ENCODE measurements around the gene SCNN1G. TPM values are rescaled to one million over a fixed set of nuclear protein-coding genes. Genes with fewer than 3 reads are reported as not detected.

The SCNN1G gene
- total RNA-seq, 1 donor from 2014 or later, result not detected

- no peaks in the 10 kb centered on the region for H3F3A ChIP-seq (ENCODE audit: low read depth)
- Mint-ChIP-seq H3K27ac (no peak overlapping the region), H3K9me3 (peaks cover 2% of the 10 kb centered on the region), H3K36me3 (no peaks in the 10 kb centered on the region), H3K4me1 (no peaks in the 10 kb centered on the region), H3K27me3 (ENCODE audit: insufficient read depth, low read depth) (peaks cover 8% of the 10 kb centered on the region), H3K4me3 (no peak overlapping the region)
- TF ChIP-seq EZH2 (IDR thresholded peaks at IDR 0.05), result no peak
- TF ChIP-seq, protein P1, sequence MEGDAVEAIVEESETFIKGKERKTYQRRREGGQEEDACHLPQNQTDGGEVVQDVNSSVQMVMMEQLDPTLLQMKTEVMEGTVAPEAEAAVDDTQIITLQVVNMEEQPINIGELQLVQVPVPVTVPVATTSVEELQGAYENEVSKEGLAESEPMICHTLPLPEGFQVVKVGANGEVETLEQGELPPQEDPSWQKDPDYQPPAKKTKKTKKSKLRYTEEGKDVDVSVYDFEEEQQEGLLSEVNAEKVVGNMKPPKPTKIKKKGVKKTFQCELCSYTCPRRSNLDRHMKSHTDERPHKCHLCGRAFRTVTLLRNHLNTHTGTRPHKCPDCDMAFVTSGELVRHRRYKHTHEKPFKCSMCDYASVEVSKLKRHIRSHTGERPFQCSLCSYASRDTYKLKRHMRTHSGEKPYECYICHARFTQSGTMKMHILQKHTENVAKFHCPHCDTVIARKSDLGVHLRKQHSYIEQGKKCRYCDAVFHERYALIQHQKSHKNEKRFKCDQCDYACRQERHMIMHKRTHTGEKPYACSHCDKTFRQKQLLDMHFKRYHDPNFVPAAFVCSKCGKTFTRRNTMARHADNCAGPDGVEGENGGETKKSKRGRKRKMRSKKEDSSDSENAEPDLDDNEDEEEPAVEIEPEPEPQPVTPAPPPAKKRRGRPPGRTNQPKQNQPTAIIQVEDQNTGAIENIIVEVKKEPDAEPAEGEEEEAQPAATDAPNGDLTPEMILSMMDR (IDR thresholded peaks at IDR 0.05), result no peak
- no peak for TF ChIP-seq EZH2phosphoT487 (IDR thresholded peaks at IDR 0.05)
- H3K4me2 ChIP-seq, result no peak overlapping the region
- H4K20me1 ChIP-seq (ENCODE audit: low read depth), result no peaks in the 10 kb centered on the region
- no peaks in the 10 kb centered on the region for H3K9me3 ChIP-seq (ENCODE audit: low read depth)
- DNase-seq (ENCODE audit: low spot score), result no peak
- H2AFZ ChIP-seq (replicated peaks), result no peak overlapping the region
- no peaks in the 10 kb centered on the region for H3K4me1 ChIP-seq
- H3K27ac ChIP-seq, result no peak overlapping the region
- no peaks in the 10 kb centered on the region for H3K36me3 ChIP-seq
- no peak overlapping the region for H3K9ac ChIP-seq
- no peaks in the 10 kb centered on the region for H3K27me3 ChIP-seq
- no peaks in the 10 kb centered on the region for H3K79me2 ChIP-seq (ENCODE audit: low read depth)
- no peak overlapping the region for H3K4me3 ChIP-seq
These were observed 43.1 kb downstream of the SCNN1G start for GRCh38 chr16:23225634-23226033.

GRCh38 chr16:23227529-23227928, 45.0 kb downstream of the SCNN1G start:
- Histone ChIP-seq H3K79me2 (ENCODE audit: low read depth) (no peaks in the 10 kb centered on the region), H3K27ac (no peak overlapping the region), H2AFZ (replicated peaks) (no peak overlapping the region), H4K20me1 (ENCODE audit: low read depth) (no peaks in the 10 kb centered on the region), H3K27me3 (no peaks in the 10 kb centered on the region), H3K9ac (no peak overlapping the region), H3K9me3 (ENCODE audit: low read depth) (no peaks in the 10 kb centered on the region), H3K36me3 (no peaks in the 10 kb centered on the region), H3F3A (ENCODE audit: low read depth) (no peaks in the 10 kb centered on the region), H3K4me1 (no peaks in the 10 kb centered on the region), H3K4me2 (no peak overlapping the region), H3K4me3 (no peak overlapping the region)
- Mint-ChIP-seq H3K27me3 (ENCODE audit: insufficient read depth, low read depth) (peaks cover 11% of the 10 kb centered on the region), H3K36me3 (no peaks in the 10 kb centered on the region), H3K4me1 (no peaks in the 10 kb centered on the region), H3K27ac (no peak overlapping the region), H3K9me3 (peaks cover 2% of the 10 kb centered on the region), H3K4me3 (no peak overlapping the region)
- TF ChIP-seq EZH2phosphoT487 (IDR thresholded peaks at IDR 0.05) (no peak), EZH2 (IDR thresholded peaks at IDR 0.05) (no peak)
- TF ChIP-seq, protein P1 (IDR thresholded peaks at IDR 0.05), result no peak
- no peak for DNase-seq (ENCODE audit: low spot score)

DNA sequence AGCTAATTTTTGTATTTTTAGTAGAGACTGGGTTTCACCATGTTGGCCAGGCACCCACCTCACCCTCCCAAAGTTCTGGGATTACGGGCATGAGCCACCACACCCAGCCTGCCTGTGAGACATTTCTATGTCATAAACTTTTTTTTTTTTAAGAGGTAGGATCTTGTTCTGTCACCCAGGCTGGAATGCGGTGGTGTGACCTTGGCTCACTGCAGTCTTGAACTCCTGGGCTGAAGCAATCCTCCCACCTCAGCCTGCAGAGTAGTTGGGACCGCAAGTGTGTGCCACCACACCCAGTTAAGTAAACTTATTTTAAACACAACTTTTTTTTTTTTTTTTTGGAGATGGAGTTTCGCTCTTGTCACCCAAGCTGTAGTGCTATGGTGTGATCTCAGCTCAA, 47.2 kb downstream of the SCNN1G start:
- H3F3A ChIP-seq (ENCODE audit: low read depth), result no peaks in the 10 kb centered on the region
- no peak overlapping the region for H3K9ac ChIP-seq
- no peaks in the 10 kb centered on the region for H3K36me3 Mint-ChIP-seq
- peaks cover 2% of the 10 kb centered on the region for H3K9me3 Mint-ChIP-seq
- H3K4me3 Mint-ChIP-seq, result no peak overlapping the region
- H4K20me1 ChIP-seq (ENCODE audit: low read depth), result no peaks in the 10 kb centered on the region
- H3K9me3 ChIP-seq (ENCODE audit: low read depth), result no peaks in the 10 kb centered on the region
- H3K27me3 Mint-ChIP-seq (ENCODE audit: insufficient read depth, low read depth), result peaks cover 11% of the 10 kb centered on the region
- H3K4me1 ChIP-seq, result no peaks in the 10 kb centered on the region
- TF ChIP-seq EZH2phosphoT487 (IDR thresholded peaks at IDR 0.05) (no peak), EZH2 (IDR thresholded peaks at IDR 0.05) (no peak)
- TF ChIP-seq, protein P1 (IDR thresholded peaks at IDR 0.05), result no peak
- no peaks in the 10 kb centered on the region for H3K36me3 ChIP-seq
- H3K27ac Mint-ChIP-seq, result no peak overlapping the region
- H3K27ac ChIP-seq, result no peak overlapping the region
- no peak overlapping the region for H3K4me2 ChIP-seq
- H3K79me2 ChIP-seq (ENCODE audit: low read depth), result no peaks in the 10 kb centered on the region
- no peak overlapping the region for H2AFZ ChIP-seq (replicated peaks)
- no peaks in the 10 kb centered on the region for H3K4me1 Mint-ChIP-seq
- no peak for DNase-seq (ENCODE audit: low spot score)
- H3K4me3 ChIP-seq, result no peak overlapping the region
- H3K27me3 ChIP-seq, result no peaks in the 10 kb centered on the region

All from neural progenitor cell (in vitro differentiated cells).